CD4-positive, alpha-beta T cell treated with Interleukin-21 for 1 hour (primary cell): ENCODE results near the gene HBB.
"Not testable (repeated sequence)": the region's sequence is repeated elsewhere in the genome, so short reads cannot be mapped to it uniquely, and the experiment has no call there.

Experiments
- DNase-seq: peaks from one replicate; pipeline ENCODE4 v3.0.0-alpha.2; 2020

The HBB gene

DNA sequence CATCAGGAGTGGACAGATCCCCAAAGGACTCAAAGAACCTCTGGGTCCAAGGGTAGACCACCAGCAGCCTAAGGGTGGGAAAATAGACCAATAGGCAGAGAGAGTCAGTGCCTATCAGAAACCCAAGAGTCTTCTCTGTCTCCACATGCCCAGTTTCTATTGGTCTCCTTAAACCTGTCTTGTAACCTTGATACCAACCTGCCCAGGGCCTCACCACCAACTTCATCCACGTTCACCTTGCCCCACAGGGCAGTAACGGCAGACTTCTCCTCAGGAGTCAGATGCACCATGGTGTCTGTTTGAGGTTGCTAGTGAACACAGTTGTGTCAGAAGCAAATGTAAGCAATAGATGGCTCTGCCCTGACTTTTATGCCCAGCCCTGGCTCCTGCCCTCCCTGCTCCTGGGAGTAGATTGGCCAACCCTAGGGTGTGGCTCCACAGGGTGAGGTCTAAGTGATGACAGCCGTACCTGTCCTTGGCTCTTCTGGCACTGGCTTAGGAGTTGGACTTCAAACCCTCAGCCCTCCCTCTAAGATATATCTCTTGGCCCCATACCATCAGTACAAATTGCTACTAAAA lies at the start of gene HBB:
Gene HBB (minus strand): TSS at position 340 of the 579 bp plus-strand sequence. CDS start 50 bp downstream, at position 290.
- no peak for DNase-seq

DNA sequence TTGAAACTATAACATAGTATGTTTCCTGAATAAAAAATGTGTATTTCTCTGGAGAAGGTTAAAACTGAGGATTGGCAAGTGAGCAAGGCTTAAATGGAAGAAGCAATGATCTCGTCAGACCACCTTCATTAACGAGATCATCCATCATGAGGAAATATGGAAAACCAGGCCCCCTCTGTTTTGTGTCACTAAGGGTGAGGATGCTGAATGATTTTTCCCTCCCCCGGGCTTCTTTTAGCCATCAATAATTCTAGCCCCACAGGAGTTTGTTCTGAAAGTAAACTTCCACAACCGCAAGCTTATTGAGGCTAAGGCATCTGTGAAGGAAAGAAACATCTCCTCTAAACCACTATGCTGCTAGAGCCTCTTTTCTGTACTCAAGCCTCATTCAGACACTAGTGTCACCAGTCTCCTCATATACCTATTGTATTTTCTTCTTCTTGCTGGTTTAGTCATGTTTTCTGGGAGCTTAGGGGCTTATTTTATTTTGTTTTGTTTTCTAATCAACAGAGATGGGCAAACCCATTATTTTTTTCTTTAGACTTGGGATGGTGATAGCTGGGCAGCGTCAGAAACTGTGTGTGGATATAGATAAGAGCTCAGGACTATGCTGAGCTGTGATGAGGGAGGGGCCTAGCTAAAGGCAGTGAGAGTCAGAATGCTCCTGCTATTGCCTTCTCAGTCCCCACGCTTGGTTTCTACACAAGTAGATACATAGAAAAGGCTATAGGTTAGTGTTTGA lies 48.7 kb upstream of the HBB start:
- DNase-seq: no peak

DNA sequence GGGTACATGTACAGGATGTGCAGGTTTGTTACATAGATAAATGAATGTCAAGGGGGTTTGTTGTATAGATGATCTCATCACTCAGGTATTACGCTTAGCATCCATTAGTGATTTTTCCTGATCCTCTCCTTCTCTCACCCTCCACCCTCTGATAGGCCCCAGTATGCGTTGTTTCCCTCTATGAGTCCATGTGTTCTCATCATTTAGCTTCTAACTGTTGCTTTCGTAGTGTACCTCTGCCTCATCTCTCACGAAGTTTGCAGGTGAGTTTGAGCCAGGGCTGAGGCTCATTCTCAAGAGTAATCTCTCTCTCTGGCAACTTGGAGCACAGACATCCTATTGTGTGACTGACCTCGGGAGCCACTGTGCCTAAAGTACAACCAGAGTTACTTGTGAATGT lies 47.5 kb upstream of the HBB start:
- DNase-seq: no peak

DNA sequence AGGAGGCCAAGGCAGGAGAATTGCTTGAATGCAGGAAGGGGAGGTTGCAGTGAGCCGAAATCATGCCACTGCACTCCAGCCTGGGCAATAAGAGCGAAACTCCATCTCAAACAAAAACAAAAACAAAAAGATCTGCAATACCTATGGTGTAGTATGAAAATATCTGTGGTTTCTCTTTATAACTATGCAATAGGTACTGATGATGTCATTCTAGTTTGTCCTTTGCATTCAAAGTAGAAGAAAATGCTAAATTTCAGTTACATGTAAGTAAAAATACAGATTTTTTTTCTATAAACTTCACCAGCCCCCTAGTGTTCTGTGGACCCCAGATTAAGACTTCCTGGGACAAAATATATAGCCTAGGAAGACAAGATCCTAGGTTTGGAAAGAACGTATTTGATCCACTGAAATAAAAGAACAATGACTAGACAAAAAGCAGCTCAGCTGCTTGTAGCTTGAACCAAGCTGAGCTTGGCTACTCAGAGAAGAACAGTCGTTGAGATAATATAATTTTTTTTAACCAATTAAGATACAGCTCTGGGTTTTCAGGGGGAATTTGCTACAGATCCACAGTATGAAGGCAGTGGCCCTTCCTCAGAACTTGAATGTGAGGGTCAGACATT lies 45.6 kb upstream of the HBB start:
- no peak for DNase-seq

DNA sequence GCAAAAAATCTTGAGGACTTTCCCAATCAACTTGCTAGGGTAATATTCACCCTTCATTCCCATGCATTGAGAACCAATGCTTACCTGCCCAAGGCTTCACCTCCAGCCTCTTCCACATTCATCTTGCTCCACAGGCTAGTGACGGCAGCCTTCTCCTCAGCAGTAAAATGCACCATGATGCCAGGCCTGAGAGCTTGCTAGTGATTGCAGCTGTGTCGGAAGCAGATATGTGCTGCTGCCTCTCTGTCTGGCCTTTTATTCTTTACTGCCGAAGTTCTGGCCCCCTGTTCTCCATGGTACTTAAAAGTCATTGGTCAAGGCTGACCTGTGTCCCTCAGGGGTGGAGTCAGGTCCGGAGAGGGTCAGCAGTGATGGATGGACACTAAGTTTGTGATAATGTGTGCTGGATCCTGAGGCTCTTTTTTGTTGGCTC lies 42.9 kb upstream of the HBB start, which contains the start of gene HBE1:
Gene HBE1 (minus strand): TSS at position 231 of the 433 bp plus-strand sequence. CDS start 55 bp downstream, at position 176.
- no peak for DNase-seq

DNA sequence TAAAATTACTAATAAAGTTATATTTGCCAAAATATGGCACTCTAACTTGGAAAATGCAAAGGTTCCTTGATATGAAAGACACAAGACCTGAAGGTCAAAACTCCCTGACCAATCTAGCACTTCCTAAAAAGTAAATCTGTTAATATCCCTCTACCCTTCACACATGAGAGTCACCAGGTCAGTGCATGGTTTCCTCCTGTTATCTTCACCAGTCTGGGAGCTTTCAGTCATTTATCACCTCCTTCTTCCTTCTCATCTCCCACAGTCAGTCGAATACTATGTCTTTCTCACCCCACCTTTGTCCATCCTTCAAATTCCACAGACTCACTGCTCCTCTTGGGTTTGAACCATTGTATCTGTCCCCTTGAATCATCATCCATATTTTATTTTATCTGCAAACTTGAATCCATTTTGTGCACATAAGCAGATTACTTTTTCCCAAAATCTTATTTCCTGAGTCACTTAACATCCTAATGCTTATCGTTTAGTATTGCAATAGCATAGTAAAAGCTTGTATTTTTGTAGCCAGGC lies 40.2 kb upstream of the HBB start:
- DNase-seq: no peak

DNA sequence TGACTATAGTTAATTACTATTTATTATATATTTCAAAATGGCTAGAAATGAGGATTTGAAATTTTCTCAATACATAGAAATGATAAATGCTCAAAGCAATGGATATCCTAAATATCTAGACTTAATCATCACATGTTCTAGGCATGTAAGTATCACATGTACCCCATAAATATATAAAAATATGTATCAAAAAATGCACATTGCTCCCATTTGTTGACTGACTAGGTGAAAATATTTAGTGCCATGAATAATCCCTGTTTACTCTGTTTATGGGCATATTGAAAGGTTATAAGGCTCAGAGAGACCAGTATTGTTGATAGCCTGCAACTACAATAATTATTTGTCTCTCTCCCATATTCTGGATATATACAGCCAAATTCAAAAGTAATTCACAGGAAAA lies 39.7 kb upstream of the HBB start:
- no peak for DNase-seq

DNA sequence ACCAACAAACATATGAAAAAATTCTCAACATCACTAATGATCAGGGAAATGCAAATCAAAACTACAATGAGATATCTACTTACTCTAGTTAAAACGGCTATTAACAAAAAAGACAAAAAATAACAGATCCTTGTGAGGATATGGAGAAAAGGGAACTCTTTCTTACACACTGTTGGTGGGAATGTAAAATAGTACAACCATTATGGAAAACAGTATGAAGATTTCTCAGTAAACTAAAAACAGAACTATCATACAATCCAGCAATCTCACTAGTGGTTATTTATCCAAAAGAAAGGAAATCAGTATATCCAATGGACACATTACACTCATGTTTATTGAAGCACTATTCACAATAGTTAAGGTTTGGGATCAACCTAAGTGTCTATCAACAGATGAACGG lies 39.0 kb upstream of the HBB start:
- no peak for DNase-seq

DNA sequence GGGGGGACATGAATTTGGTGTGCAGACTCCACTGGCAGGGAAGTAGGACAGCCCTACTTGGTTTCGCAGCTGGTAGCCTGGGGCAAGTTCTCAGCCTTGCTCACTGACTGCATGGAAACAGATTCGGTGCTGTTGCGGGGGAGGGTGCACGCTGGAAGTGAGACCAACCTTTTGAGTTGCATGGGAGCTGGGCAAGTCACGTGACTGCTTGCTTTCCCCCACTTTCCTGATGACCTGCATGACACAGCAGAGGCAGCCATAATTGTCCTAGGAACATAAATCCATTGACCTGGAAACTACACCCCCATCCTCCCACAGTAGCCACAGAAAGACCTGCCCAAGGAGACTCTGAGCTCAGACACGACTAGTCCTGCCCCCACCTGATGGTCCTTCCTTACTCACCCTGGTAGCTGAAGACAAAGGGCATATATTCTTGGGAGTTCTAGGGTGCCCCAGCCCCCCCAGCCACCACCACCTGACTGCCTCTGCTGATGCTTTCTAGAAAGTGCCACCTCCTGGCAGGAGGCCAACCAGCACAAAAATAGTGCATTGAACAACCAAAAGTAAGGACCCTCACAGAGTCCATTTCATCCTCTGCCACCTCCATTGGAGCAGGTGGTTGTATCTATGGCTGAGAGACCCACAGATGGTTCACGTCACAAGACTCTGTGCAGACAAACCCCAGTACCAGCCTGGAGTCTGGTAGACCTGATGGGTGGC lies 31.8 kb upstream of the HBB start:
- DNase-seq: no peak

DNA sequence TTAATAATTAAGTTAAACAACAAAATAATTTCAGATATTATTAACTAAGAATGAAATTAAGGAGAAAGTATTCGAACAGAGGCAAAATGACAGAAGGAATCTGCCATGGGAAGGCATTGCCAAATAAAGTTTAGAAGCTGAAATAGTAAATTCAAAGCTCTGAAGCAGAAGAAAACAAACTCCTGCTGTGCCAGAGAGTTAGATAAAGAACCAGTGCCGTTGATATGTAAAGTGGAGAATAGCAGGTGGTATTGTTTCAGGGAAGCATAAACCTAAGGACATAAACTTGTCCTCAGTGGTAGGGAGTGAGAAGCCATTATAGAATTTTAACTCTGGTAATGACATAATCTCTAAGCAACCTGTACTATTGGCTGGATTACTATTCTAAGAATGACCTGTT lies 30.4 kb upstream of the HBB start:
- no peak for DNase-seq

DNA sequence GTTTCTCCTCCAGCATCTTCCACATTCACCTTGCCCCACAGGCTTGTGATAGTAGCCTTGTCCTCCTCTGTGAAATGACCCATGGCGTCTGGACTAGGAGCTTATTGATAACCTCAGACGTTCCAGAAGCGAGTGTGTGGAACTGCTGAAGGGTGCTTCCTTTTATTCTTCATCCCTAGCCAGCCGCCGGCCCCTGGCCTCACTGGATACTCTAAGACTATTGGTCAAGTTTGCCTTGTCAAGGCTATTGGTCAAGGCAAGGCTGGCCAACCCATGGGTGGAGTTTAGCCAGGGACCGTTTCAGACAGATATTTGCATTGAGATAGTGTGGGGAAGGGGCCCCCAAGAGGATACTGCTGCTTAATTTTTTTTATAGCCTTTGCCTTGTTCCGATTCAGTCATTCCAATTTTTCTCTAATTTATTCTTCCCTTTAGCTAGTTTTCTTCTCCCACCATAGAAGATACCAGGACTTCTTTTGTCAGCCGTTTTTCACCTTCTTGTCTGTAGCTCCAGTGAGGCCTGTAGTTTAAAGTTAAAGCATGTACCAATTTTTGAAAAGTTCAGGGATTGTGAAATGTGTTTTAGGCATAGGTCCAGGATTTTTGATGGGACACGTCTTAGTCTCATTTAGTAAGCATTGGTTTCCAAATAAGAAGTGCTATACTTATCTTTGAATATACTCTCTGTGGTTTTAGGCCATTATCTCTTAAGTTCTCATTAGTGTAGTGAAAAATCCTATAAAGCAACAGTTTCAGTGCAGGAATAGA lies 28.0 kb upstream of the HBB start, which contains the start of gene HBG2:
Gene HBG2 (minus strand): TSS at position 136 of the 768 bp plus-strand sequence. CDS start 53 bp downstream, at position 83.
- not testable (repeated sequence) for DNase-seq

DNA sequence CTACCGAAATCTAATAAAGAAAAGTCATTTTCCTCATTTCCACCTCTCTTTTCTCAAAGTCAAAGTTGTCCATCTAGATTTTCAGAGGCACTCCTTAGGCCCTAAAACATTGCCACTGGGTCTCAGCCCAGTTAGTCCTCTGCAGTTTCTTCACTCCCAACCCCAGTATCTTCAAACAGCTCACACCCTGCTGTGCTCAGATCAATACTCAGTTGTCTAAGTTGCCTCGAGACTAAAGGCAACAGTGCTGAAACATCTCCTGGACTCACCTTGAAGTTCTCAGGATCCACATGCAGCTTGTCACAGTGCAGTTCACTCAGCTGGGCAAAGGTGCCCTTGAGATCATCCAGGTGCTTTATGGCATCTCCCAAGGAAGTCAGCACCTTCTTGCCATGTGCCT lies 27.2 kb upstream of the HBB start:
- DNase-seq: not testable (repeated sequence)

DNA sequence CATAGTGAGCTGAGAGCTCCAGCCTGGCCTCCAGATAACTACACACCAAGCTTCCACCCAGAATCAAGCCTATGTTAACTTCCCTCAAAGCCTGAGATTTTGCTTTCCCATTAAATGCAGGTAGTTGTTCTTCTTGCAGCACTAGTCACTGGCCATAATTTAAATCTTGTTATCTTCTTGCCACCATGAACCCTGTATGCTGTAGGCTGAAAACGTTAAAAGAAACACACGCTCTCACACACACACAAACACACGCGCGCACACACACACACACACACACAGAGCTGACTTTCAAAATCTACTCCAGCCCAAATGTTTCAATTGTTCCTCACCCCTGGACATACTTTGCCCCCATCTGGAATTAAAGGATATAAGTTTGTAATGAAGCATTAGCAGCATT lies 26.6 kb upstream of the HBB start:
- not testable (repeated sequence) for DNase-seq

DNA sequence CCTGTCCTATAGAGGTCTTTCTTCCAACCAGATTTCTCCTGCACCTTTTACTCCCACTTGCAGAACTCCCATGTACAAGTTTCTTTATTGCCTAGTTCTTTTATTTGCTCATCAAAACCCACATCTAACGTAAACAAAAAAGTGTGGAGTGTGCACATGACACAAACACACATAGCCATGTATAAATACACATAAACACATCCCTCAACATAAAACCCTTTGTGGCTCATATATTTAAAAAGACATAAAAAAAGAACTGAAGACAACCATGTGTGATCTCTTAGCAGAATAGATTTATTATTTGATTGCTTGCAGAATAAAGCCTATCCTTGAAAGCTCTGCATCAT lies 26.0 kb upstream of the HBB start:
- DNase-seq: no peak

DNA sequence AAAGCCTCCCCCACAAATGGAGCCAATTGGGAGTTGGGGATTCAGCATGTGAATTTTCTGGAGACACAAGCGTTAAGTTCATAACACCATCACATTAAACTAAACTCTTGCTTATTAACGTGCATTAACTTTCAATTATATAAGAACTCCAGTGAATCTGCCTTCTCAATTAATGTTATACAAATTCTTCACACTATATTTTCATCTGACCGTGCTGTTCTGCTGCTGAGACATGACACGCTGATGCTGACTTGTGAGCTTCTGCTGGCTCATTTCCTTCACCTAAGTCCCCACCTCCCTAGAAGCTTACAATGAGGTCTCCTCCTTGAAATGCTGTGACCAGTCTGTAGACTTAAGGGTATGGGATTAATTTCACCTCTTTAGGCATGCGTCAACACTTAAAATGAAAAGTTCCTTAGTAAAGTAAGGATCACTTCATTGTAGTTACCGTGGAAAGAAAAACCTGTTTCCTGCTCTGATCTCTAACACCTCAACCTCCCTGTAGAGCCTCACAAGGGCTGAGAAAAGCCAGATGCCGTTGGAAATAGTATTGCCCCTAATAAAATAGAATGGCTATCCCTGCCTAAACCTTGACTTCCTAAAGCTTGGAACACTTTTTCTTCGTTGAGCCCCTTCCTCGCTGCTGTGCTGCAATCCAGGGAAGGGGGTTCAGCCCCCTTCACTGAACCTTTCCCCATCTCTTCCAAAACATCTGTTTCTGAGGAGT lies 25.5 kb upstream of the HBB start:
- no peak for DNase-seq

DNA sequence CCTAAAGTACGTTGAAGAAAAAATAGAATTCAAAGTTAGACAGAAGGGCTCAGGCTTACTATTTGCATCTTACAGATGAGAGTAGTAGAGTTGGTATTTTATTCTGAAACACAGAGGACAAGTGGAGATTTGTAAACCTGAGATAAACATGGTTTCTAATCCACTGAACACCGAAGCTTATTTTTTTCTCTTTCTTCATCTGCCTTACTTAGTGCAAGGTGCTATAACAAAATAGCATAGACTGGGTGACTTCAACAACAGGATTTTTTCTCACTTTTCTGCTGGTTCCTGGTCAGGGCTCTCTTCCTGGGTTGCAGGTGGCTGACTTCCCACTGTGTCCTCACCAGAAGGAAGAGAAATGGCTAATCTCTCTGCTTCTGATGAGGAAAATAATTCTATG lies 24.9 kb upstream of the HBB start:
- no peak for DNase-seq

DNA sequence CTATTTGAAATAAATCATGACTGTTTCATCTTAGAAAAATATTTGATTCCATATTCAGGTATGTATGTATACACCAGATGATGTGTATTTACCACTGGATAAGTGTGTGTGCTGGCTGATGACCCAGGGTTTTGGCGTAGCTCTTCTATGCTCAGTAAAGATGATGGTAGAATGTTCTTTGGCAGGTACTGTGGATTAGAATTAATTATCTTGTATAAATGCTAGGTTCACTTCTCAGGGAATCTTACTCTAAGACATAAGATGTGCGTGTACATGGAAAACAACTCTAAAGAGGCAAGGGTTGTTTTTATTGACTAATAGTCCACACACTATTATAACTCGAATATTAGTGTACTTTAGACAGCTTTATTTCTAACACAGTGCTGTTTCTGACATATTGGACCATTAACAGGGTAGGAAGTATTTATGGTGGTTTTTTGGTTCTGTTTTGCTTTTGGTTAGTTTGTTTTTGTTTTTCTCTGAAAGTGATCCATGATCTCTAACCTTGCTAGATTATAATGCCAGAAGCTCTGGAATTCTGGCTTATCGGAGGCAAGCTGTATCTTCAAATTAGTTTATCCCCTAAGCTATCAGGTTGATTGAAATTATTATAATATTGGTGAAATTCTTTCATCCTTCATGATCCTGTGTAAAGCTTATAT lies 23.8 kb upstream of the HBB start:
- DNase-seq: no peak

DNA sequence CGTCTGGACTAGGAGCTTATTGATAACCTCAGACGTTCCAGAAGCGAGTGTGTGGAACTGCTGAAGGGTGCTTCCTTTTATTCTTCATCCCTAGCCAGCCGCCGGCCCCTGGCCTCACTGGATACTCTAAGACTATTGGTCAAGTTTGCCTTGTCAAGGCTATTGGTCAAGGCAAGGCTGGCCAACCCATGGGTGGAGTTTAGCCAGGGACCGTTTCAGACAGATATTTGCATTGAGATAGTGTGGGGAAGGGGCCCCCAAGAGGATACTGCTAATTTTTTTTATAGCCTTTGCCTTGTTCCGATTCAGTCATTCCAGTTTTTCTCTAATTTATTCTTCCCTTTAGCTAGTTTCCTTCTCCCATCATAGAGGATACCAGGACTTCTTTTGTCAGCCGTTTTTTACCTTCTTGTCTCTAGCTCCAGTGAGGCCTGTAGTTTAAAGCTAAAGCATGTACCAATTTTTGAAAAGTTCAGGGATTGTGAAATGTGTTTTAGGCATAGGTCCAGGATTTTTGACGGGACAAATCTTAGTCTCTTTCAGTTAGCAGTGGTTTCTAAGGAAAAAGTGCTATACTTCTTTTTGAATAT lies 23.0 kb upstream of the HBB start, which contains the start of gene HBG1:
Gene HBG1 (minus strand): TSS at position 51 of the 590 bp plus-strand sequence. CDS start 53 bp downstream, outside the sequence.
- not testable (repeated sequence) for DNase-seq

DNA sequence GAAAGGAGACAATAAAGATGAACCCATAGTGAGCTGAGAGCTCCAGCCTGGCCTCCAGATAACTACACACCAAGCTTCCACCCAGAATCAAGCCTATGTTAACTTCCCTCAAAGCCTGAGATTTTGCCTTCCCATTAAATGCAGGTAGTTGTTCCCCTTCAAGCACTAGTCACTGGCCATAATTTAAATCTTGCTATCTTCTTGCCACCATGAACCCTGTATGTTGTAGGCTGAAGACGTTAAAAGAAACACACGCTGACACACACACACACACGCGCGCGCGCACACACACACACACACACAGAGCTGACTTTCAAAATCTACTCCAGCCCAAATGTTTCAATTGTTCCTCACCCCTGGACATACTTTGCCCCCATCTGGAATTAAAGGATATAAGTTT lies 21.6 kb upstream of the HBB start:
- DNase-seq: not testable (repeated sequence)

DNA sequence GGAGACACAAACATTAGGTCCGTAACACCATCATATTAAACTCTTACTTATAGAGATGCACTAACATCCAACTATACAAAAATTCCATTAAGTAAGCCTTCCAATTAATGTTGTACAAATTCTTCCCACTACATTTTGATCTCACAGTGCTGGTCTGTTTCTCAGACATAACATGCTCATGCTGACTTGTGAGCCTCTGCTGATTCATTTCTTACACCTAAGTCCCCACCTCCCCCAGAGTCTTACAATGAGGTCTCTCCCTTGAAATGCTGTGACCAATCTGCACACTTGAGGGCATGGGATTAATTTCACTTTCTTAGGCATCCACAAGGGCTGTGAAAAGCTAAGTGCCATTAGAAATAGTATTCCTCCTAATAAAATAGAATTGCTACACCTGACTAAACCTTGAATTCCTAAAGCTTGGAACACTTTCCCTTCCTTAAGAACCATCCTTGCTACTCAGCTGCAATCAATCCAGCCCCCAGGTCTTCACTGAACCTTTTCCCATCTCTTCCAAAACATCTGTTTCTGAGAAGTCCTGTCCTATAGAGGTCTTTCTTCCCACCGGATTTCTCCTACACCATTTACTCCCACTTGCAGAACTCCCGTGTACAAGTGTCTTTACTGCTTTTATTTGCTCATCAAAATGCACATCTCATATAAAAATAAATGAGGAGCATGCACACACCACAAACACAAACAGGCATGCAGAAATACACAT lies 20.8 kb upstream of the HBB start:
- DNase-seq: no peak
